Astrocyte (in vitro differentiated cells and primary cell): ENCODE measurements around the gene METTL25.

ENCODE experiments used
- CTCF ChIP-seq: IDR thresholded peaks from 2 replicates; pipeline ENCODE4 v1.5.1; 2011; ENCODE audit warnings: low read depth, mild to moderate bottlenecking, inconsistent platforms, low read length, moderate library complexity; ENCODE audit not compliant: insufficient read depth
- EZH2 ChIP-seq: IDR thresholded peaks from 2 replicates; pipeline ENCODE4 v1.6.1; 2012; ENCODE audit warnings: mild to moderate bottlenecking, low read length, inconsistent platforms; ENCODE audit not compliant: insufficient read depth

GRCh38 chr12:82426586-82426985, 68.3 kb downstream of the METTL25 start:
- TF ChIP-seq CTCF (no peak), EZH2 (no peak)
